COR-L47 (cell line): ENCODE results near the gene UNC93B1.

Experiments used
- DNase-seq: peaks from one replicate; lab custom pipeline; 2025; lab: John Stamatoyannopoulos, UW

UNC93B1 gene

DNA sequence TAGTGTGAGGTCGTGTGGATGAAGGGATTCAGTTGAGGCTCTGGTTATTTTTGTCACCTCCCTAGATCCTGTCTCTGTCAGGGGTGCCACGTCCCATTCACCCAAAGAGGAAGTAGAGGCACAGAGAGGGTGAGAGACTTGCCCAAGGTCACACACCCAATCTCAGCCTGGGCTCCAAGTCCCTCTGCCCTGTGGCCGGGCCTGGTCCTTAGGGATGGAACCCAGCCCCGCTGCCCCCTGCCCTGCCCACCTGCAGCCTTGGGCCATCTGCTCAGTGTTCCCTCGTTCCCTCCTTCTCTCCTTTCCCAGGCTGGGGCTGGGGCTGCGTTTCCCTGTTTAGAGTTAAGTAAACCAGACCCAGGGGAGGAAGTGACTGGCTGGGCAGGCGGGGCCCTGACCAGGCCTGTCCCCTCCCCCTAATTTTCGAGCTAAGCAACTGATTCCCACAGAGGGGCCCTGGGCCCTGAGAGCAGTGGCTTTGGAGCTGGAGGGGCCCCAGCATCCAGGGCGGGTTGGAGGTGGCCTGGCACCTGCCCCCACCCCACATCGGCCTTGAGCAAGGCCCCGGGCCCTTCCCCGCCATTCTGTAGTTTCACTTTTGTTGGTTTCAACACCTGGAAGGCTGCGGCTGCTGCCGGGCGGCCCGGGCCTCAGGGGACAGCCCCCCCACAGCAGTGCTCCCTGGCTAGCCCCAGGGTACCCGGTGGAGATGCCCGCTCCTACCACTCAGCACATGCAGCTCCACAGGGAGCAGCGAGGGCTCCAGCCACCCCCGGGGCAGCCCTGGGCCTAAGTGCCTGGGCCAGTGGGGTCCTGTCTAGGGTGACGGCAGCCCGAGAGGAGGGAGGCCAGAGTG is 36.4 kb upstream of the UNC93B1 start:
- DNase-seq: no peak

- no peak for DNase-seq
Observed at GRCh38 chr11:68039526-68040086, 35.7 kb upstream of the UNC93B1 start.

DNA sequence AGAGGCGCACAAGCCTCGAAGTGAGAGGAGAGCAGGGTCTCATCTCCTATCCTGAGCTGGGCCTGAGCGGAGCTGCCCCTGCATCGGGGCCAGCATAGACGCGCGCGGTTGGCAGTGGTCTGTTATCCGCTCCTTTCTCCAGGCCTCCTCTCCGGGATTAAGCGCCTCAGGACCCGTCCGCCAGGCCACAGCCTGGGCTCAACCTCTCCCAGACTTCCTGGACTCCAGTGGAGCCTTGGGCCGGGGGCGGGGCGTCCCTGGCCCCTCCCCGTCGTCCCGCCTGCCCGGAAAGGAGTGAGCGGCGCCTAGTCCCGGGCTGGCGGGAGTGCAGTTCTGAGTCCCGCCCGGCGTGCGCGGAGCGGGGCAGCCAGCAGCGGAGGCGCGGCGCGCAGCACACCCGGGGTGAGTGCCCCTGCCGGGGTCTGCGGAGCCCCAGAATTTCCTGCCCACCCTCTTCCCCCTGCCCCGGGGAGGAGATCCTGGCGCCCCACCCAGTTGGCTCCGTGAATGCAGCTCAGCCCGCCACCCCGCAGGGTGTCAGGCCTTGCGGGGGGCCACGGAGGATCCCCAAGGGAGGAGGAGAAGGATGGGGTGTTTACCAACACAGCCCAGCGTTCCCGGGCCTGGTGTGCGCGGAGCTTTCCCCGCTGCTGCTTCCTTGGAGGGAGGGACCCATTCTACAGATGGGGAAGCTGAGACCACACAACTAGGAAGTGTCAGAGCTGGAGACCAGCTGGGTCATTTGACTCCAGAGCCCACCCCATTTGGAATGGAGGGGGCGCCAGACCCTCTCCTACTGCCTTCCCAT is 35.0 kb upstream of the UNC93B1 start, which contains the start of gene TCIRG1:
Gene TCIRG1 (plus strand): TSS at position 308 of the 808 bp plus-strand sequence. CDS start 2,247 bp downstream, outside the sequence.
- no peak for DNase-seq

DNA sequence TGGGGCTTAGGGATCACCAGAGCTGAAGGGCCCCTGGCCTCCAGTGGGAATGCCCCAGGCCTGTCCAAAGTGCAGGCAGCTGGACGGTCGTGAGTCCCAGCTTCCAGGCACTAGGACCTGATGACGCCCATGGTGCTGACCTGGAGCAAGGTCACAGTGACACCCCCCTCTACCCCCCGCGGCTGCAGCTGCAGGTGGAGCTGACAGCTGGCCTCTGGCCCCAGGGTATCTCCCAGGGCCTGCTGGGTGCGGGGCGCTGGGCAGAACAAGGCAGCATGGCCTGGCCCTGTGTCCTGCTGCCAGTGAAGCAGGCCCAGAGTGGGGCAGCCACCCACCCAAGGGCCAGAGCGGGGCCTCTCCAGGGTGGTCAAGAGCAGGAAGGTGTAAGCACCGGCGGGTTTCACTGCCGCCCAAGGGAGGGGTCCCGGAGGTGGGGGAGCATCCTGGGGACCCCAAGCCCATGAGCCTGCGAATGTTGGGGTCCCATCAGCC is 34.4 kb upstream of the UNC93B1 start:
- DNase-seq: no peak

GRCh38 chr11:68037411-68038225 is 33.7 kb upstream of the UNC93B1 start:
- DNase-seq: no peak

DNA sequence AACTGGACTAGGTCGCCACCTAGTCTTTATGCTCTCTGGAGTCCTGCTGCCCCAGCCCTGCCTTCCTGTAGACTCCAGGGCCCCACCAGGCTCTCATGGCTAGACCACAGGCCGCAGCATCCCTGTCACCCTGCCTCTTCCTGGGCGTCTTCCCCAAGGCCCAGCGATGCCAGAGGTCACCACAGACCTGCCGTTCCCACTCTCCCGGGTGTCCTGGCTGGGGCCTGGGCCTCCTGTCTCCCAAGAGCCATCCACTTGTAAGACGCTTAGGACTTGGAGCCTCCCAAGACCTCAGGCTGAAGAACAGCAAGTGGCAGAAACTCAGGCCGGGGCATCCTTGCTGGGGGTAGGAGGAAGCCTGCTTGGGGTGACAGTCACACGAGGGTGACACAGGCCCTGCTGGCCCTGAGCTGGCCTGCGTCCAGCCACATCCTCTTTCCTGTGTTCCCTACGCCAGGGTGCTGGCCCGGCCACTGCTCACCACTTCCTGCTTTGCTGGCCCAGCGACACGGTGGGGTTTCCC is 32.9 kb upstream of the UNC93B1 start:
- no peak for DNase-seq

DNA sequence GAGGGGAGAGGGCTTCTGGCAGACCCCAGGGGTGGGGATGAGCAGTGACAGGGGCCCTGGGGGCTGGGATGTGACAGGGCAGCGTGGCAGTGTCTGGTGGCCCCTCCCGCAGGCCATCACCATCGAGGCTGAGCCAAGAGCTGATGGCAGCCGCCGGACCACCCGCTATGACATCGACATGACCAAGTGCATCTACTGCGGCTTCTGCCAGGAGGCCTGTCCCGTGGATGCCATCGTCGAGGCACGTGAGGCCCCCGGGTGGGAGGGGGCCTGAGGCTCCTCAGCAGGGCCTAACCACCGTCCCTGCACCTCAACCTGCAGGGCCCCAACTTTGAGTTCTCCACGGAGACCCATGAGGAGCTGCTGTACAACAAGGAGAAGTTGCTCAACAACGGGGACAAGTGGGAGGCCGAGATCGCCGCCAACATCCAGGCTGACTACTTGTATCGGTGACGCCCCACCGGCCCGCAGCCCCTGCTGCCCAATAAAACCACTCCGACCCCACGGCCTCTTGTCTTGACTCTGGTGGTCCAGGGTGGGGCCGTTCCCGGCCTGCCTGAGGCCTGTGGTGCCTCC is 32.3 kb upstream of the UNC93B1 start:
- DNase-seq: no peak

DNA sequence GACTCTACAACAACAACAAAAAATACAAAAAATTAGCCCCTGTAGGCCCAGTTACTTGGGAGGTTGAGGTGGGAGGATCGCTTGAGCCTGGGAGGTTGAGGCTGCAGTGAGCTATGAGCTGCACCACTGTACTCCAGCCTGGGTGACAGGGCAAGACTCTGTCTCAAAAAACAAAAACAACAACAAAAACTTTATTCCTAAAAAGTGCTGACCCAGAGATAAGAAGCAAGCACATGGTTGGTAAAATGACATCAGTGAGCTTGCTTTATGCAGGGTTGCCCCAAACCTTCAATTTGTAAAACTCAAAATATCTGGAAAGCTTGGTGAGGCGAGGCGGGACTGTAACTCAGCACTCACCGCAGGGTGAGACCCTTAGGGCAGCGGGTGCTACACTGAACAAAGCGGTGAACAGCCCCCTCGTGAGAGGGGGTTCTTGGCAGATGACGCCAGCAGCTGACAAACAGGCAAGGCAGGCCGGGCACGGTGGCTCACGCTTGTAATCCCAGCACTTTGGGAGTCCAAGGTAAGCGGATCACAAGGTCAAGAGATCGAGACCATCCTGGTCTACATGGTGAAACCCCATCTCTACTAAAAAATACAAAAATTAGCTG is 31.5 kb upstream of the UNC93B1 start:
- no peak for DNase-seq

GRCh38 chr11:68033708-68034045 is 29.8 kb upstream of the UNC93B1 start:
- DNase-seq: no peak

DNA sequence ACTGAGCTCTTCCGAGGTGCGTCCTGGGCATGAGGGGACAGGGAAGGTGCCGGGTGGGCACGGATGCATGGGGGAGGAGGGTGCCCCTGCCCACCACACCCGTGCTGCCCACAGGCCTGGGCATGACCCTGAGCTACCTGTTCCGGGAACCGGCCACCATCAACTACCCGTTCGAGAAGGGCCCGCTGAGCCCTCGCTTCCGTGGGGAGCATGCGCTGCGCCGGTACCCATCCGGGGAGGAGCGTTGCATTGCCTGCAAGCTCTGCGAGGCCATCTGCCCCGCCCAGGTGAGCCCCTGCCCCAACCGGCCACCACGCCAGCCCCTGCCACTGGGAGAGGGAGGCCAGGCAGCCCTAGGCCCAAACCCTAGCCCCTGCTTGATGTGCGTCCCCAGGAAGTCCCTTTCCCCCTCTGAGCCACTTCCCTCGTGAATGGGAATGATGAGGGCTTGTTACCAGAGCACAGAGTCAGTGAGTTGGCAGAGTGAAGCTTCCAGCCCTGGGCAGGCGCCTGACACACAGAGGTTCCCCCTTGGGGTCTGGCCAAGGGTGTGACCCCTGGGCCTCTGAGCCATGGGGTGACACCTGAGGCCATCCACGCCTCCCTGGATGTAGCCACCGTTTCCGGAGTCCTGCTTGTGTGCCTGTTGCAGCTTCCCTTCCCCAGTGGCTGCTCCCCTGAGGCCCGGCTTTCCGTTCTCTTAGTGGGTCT is 29.3 kb upstream of the UNC93B1 start:
- no peak for DNase-seq

GRCh38 chr11:68032003-68032402 is 28.1 kb upstream of the UNC93B1 start:
- DNase-seq: no peak

DNA sequence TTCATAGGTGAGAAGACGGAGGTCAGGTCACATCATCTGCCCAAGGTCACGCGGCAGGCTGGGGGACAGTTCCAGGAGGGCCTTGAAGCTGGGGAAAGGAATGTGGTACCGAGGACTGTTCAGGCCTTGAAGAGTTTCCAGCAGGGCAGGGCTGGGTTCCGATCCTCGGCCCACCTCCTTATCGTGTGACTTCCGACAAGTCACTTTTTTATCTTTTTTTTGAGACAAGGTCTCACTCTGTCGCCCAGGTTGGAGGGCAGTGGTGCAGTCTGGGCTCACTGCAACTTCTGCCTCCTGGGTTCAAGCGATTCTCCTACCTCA is 27.2 kb upstream of the UNC93B1 start:
- DNase-seq: no peak

DNA sequence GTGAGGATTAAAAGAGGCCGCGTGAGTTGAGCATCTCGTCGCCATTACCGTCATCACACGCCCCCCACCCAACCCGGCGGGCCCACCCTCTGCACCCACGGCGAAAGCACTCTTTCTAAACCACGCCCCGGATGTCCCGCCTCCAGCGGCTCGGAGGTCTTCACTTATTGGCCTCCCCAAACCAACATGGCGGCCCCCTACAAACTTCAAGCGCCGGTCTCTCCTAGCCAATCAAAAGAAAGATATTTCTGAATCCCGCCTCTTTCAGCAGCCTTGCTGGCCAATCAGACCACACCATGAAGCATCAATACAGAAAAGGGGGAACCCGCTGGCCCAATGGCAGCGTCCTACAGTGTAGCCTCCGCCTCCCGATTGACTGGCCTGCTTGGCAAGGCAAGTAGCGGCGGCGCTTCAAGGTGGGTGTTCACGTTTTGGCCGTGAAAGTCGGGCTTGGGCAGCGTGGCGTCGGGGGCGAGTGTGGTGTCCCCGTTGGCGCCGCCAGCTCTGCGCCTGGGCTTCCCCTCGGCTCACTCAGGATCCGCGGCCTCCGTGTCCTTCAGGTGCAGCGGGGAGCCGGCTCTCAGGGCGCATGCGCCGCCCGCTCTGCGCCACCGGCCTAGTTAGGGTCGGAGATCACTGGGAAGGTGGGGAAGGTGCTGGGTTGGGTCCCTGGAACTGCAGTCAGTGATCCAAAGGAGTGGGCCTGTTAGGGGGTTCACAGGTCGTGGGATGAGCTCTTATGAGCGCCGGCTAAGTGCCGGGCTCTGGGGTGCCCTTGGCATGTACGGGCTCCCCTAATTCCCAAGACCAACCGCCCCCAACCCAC is 26.6 kb upstream of the UNC93B1 start, which contains the start of gene NDUFS8:
Gene NDUFS8 (plus strand): TSS at position 364 of the 826 bp plus-strand sequence. CDS start 1,471 bp downstream, outside the sequence.
- DNase-seq: peak; percentile 99

- DNase-seq: no peak
Observed at GRCh38 chr11:68028802-68029545, 25.1 kb upstream of the UNC93B1 start.

- no peak for DNase-seq
Observed at GRCh38 chr11:68027667-68028066, 23.8 kb upstream of the UNC93B1 start.

- DNase-seq: no peak
Observed at GRCh38 chr11:68026391-68027105, 22.7 kb upstream of the UNC93B1 start.

DNA sequence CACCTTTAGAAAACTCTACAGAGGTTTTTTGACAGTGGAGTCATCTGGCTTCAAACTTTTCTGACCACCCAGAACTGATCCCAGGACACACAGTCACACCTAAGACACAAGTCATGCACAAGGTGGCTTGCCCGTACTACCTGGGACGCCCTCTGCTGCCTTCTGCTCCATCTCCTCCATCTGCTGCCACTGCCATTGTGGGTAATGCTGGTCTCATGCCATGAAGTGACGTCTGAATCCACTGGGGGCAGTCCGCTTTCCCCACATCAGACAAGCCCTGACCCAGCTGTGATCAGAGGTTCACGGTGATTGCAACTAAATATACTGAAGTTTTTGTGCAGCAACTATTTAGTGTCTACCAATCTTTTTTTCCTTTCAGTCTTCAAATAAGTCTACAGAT is 21.1 kb upstream of the UNC93B1 start:
- DNase-seq: no peak

GRCh38 chr11:68024508-68024907 is 20.6 kb upstream of the UNC93B1 start:
- DNase-seq: no peak
